Stimulated activated CD8-positive, alpha-beta memory T cell treated with anti-CD3 and anti-CD28 coated beads, Interleukin-2, amount 100 ng/mL, for 48 hours (primary cell): Measurements from ENCODE around the gene TTC7B.

Experiments
- DNase-seq, 2 donors: peaks; one replicate each; pipeline ENCODE4 v3.0.0-alpha.2; 2020; ENCODE audit warnings: low read depth in 2 of 2

Gene TTC7B

GRCh38 chr14:90489916-90490719 is 326.1 kb downstream of the TTC7B start:
- DNase-seq = no peak

GRCh38 chr14:90489306-90489705 is 326.9 kb downstream of the TTC7B start:
- no peak for DNase-seq

GRCh38 chr14:90488256-90488655 is 328.0 kb downstream of the TTC7B start:
- no peak for DNase-seq

- DNase-seq = no peak
Measured at GRCh38 chr14:90487462-90487861, 328.8 kb downstream of the TTC7B start.

GRCh38 chr14:90487031-90487430 is 329.2 kb downstream of the TTC7B start:
- no peak for DNase-seq

GRCh38 chr14:90484291-90484690 is 331.9 kb downstream of the TTC7B start:
- no peak for DNase-seq

- peak; percentile 2 to 6 for DNase-seq
Measured at GRCh38 chr14:90483571-90483974, 332.7 kb downstream of the TTC7B start.

GRCh38 chr14:90483117-90483516 is 333.1 kb downstream of the TTC7B start:
- no peak for DNase-seq

GRCh38 chr14:90475298-90475697 is 340.9 kb downstream of the TTC7B start:
- DNase-seq = no peak
